ENCODE results near the gene PTGES. TPM values are rescaled to one million over a fixed set of nuclear protein-coding genes. Genes with fewer than 3 reads are reported as not detected.
A peak's percentile ranks its signal among the peaks of the same experiment; 100 is the strongest.
"Not testable (repeated sequence)": the region's sequence is repeated elsewhere in the genome, so short reads cannot be mapped to it uniquely, and the experiment has no call there.

The PTGES gene
- total RNA-seq, 1 donor = 16.0 TPM

- H3K4me3 ChIP-seq (ENCODE audit: low read depth, low read length) = no peak overlapping the region
- no peak for TF ChIP-seq CTCF (IDR thresholded peaks at IDR 0.05; ENCODE audit: insufficient read depth, low read depth, low read length)
- DNase-seq (ENCODE audit: low read depth) = peak; percentile 65
Observed at GRCh38 chr9:129750013-129750638, 2.7 kb downstream of the PTGES start.

GRCh38 chr9:129749575-129749974, 3.3 kb downstream of the PTGES start:
- DNase-seq (ENCODE audit: low read depth) = no peak
- no peak overlapping the region for H3K4me3 ChIP-seq (ENCODE audit: low read depth, low read length)
- TF ChIP-seq CTCF (IDR thresholded peaks at IDR 0.05; ENCODE audit: insufficient read depth, low read depth, low read length) = no peak

- not testable (repeated sequence) for H3K4me3 ChIP-seq (ENCODE audit: low read depth, low read length); DNase-seq (ENCODE audit: low read depth)
Observed at GRCh38 chr9:129749052-129749451, 3.8 kb downstream of the PTGES start.

- no peak for DNase-seq (ENCODE audit: low read depth)
- TF ChIP-seq CTCF (IDR thresholded peaks at IDR 0.05; ENCODE audit: insufficient read depth, low read depth, low read length) = no peak
- H3K4me3 ChIP-seq (ENCODE audit: low read depth, low read length) = no peak overlapping the region
Observed at GRCh38 chr9:129748249-129748648, 4.6 kb downstream of the PTGES start.

GRCh38 chr9:129746092-129746777, 6.6 kb downstream of the PTGES start:
- TF ChIP-seq CTCF (IDR thresholded peaks at IDR 0.05; ENCODE audit: insufficient read depth, low read depth, low read length) = no peak
- DNase-seq (ENCODE audit: low read depth) = no peak
- H3K4me3 ChIP-seq (ENCODE audit: low read depth, low read length) = no peak overlapping the region

- no peak for TF ChIP-seq CTCF (IDR thresholded peaks at IDR 0.05; ENCODE audit: insufficient read depth, low read depth, low read length)
- H3K4me3 ChIP-seq (ENCODE audit: low read depth, low read length) = no peak overlapping the region
Observed at GRCh38 chr9:129745200-129745599, 7.6 kb downstream of the PTGES start.

GRCh38 chr9:129740666-129741464, 12.0 kb downstream of the PTGES start:
- no peak for DNase-seq (ENCODE audit: low read depth)
- H3K4me3 ChIP-seq (ENCODE audit: low read depth, low read length) = no peak overlapping the region
- TF ChIP-seq CTCF (IDR thresholded peaks at IDR 0.05; ENCODE audit: insufficient read depth, low read depth, low read length) = no peak

More at GRCh38 chr9:129745200-129745599, 7.6 kb downstream of the PTGES start:
- no peak for DNase-seq (ENCODE audit: low read depth)

Data from fibroblast of villous mesenchyme (primary cell).